ENCODE data around the gene ADRA1B.

Gene ADRA1B

DNA sequence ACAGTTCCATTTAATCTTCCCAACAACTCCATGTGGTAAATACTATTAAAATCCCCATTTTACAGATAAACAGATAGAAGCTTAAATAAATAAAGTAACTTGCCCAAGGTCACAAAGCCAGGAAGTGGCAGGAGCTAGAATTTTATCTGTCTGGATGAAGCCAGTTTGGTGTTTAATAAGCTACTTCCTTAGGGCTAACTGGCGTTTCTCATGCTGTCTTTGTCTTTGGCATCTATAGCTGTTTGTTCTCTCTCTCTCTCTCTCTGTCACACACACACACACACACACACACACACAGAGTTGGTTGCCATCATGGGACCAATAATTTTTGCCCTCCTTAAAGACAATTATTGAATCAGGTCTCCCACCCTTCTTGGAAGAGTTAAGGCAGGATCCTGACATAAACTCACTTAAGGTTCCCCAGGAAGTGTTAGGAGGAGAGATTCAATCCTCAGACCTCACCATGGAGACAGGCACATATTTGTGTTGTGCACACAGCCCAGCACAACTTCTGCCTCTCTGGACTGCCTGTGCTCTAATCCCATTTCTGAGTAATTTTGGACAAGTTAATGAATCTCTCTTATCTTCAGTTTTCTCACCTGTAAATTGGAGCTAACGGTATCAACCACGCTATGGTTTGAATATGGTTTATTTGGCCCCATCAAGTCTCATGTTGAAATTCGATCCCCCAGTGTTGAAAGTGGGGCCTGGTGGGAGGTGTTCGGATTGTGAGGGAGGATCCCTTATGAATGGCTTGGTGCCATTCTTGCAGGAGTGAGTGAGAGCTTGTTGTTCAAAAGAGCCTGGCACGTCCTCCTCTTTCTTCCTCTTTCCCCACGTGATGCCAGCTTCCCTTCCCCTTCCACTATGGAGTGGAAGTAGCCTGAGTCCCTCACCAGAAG is 8.3 kb upstream of the ADRA1B start:
- H3K4me3 ChIP-seq (ENCODE audit: low read depth, low read length): no peak overlapping the region
- TF ChIP-seq, protein P1, sequence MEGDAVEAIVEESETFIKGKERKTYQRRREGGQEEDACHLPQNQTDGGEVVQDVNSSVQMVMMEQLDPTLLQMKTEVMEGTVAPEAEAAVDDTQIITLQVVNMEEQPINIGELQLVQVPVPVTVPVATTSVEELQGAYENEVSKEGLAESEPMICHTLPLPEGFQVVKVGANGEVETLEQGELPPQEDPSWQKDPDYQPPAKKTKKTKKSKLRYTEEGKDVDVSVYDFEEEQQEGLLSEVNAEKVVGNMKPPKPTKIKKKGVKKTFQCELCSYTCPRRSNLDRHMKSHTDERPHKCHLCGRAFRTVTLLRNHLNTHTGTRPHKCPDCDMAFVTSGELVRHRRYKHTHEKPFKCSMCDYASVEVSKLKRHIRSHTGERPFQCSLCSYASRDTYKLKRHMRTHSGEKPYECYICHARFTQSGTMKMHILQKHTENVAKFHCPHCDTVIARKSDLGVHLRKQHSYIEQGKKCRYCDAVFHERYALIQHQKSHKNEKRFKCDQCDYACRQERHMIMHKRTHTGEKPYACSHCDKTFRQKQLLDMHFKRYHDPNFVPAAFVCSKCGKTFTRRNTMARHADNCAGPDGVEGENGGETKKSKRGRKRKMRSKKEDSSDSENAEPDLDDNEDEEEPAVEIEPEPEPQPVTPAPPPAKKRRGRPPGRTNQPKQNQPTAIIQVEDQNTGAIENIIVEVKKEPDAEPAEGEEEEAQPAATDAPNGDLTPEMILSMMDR (IDR thresholded peaks at IDR 0.05; ENCODE audit: low read depth, low read length): no peak

DNA sequence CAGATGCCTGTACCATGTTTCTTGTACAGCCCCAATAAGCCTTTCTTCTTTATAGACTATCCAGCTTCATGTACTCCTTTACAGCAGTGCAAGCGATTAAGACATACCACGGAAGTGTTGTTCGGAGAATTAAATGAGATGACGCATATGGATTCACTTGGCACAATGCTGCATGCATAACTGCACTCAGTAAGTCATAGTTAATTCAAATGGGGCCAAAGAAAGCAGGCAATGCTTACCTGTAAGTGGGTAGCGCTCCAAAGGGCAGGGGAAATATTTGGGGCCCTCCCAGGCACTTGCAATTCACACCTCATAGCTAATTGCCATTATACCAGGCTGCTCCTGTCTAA is 7.7 kb upstream of the ADRA1B start:
- H3K4me3 ChIP-seq (ENCODE audit: low read depth, low read length): no peak overlapping the region
- TF ChIP-seq, protein P1 (IDR thresholded peaks at IDR 0.05; ENCODE audit: low read depth, low read length): no peak

DNA sequence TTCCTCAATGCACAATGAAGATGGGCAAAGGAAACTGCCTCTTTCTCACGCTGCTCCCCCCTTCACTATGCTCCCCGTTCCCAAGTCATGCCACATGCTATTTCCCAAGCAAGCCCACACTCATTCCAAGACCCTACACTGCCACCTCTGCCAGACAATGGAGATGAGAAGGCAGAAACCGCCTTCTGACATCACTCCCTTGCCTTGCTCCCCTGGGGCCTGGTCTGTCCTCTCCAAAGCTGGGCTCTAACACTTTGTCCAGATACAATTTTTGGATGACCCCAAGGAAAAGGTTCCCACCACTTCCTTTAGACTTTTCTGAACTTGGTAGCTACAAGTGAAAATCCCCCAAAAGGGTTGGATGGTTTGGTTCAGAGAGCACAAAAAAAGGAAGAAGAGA is 7.2 kb upstream of the ADRA1B start:
- H3K4me3 ChIP-seq (ENCODE audit: low read depth, low read length): no peak overlapping the region

DNA sequence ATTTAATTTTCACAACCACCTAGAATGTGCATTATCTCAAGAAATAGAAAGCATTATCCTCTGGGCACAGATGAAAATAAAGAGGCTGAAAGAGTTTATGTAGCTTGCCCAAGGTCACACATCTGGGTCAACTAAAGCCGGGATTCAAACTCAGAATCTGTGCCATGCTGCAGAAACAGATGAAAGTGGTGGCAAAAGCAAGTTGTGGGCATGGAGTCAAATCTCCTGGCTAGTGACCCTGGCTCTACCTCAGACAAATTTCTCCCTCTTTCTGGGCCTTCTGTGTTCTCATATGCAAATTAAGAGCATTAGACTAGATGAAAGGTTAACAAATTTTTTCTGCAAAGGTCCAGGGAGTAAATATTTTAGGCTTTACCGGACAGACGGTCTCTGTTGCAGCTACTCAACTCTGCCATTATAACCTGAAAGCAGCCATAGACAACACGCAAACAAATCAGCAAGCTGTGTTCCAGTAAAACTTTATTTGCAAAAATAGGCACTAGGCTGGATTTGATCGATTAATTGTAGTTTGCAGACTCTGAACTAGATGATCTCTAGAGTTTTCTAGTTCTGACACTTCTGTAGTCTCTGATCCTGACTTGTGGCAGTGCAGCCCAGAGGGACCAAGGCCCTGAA is 6.0 kb upstream of the ADRA1B start:
- TF ChIP-seq, protein P1 (IDR thresholded peaks at IDR 0.05; ENCODE audit: low read depth, low read length): no peak

More for the DNA sequence above, 7.2 kb upstream of the ADRA1B start:
- TF ChIP-seq, protein P1 (IDR thresholded peaks at IDR 0.05; ENCODE audit: low read depth, low read length): no peak

DNA sequence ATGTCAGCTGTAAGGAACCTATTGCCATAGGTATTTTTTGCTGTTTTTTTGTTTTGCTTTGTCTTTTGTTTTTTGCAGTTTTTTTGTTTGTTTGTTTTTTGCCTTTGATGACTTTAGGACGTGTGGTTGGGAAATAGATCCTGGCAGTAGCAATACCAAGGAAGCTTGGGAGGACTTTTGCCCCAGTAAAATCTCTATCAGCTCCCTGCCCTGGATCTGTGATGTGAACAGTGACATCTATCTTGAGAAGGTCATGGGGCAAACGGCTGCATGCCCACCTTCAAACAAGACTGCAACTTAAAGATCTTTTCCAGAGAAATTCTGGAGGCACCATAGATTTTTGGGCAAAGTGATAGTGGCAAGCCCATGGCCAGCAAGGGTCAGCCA is 5.4 kb upstream of the ADRA1B start:
- TF ChIP-seq, protein P1 (IDR thresholded peaks at IDR 0.05; ENCODE audit: low read depth, low read length): no peak
- no peak overlapping the region for H3K4me3 ChIP-seq (ENCODE audit: low read depth, low read length)

More for the DNA sequence above, 6.0 kb upstream of the ADRA1B start:
- H3K4me3 ChIP-seq (ENCODE audit: low read depth, low read length): no peak overlapping the region

DNA sequence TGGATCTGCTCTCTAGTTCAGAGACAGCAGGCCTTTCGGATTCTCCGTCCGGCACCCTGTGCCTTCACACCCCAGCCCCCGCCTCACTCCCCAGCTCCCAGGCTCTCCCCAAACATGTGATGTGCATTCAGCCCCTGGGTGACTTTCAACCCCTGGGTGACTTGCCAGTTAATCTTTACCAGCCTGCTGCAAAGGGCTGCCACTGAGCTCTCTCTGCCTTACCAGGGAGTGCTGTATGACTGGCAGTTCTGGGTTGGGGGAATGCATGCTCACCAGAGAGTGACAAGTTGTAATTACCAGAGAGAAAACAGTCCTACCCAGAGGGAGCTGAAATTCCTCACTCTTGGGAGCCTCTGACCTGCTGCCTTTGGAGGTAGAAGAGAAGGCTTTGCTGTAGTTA is 4.9 kb upstream of the ADRA1B start:
- no peak overlapping the region for H3K4me3 ChIP-seq (ENCODE audit: low read depth, low read length)
- TF ChIP-seq, protein P1 (IDR thresholded peaks at IDR 0.05; ENCODE audit: low read depth, low read length): no peak

Measured in WI38 (cell line).